Cerebellar nuclear complex (tissue), 1 donor: ENCODE data around the gene CRYBA2.

ENCODE experiments used
- DNase-seq, 2 experiments: peaks; one replicate each; lab custom pipeline; 2025; lab: John Stamatoyannopoulos, UW

Gene CRYBA2

DNA sequence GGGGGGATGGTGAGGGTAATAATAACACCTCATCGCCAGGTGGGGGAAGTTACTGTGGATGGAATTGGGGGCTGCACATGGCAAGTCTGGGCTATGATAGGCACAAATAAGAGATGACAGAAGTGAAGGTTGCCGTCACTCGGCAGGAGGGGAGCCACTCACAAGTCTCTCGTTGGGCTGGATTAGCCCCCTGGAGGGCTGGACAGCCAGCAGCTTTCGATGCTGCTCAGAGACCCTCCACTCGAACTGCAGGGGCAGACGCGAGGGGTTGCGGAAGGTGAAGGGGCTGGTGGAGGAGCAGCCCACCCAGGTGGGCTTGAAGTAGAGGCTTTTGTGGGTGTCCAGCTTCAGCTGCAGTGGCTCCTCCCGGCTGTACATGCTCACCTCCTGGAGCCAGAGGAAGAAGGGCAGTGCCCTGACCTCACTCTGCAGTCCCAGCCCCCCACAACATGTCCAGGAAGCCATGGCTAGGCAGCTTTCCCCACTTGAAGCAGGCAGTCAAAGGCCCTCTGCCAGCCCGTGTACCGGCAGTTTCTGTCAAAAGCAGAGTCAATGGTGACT is 29.9 kb upstream of the CRYBA2 start:
- DNase-seq: no peak

DNA sequence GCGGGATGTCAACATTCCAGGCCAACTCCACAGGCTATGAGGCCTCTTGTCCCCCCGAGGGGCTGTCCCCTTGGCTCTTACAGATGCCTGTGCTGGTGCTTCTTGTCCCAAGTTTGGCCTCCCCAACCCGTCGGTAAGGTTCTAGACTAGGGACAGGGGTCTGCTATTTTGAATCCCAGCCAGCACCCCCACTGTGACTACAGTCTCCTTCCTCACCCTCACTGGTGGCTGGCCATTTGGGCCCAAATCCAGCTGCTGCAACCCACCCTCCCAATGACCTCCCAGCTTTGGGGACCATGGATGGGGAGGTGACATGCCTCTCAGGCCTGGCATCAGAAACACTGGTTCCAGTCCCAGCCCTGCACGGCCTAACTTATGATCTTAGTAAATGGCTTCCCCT is 29.4 kb upstream of the CRYBA2 start:
- no peak for DNase-seq

DNA sequence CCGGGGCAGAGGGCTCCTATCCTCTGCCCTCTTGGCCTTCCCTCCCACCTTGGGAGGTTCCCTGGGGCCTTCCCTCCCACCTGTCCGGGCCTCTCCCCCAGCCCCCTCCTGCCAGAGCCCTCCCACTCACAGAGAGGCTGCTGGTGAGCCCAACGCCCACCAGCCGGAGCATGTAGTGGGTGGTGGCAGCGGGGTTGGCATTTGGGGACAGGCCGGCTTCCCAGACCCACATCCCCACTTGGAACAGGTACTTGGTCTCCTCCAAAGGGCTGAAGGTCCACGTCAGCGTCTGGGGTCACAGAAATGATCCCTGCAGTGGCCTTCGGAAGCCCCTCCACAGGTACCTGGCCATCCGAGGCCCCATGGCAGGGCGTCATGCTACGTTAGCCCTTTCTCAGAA is 28.8 kb upstream of the CRYBA2 start:
- DNase-seq: no peak

DNA sequence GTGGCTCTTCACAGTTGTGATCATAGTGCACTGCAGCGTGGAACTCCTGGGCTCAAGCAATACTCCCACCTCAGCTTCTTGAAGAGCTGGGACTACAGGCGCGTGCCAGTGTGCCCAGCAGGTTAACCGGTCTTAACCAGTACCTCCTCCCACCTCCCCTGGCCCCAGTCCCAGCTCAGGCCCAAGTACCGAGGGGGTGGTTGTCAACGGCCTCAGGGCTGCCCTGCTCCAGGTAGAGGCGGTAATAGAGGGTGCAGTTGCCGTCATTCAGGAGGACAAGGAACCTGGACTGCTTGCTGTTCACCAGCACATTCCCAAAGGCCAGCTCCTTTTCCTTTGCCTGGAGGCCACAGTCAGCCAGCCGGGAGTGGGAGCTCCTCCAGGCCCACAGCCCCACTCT is 28.4 kb upstream of the CRYBA2 start:
- no peak for DNase-seq

DNA sequence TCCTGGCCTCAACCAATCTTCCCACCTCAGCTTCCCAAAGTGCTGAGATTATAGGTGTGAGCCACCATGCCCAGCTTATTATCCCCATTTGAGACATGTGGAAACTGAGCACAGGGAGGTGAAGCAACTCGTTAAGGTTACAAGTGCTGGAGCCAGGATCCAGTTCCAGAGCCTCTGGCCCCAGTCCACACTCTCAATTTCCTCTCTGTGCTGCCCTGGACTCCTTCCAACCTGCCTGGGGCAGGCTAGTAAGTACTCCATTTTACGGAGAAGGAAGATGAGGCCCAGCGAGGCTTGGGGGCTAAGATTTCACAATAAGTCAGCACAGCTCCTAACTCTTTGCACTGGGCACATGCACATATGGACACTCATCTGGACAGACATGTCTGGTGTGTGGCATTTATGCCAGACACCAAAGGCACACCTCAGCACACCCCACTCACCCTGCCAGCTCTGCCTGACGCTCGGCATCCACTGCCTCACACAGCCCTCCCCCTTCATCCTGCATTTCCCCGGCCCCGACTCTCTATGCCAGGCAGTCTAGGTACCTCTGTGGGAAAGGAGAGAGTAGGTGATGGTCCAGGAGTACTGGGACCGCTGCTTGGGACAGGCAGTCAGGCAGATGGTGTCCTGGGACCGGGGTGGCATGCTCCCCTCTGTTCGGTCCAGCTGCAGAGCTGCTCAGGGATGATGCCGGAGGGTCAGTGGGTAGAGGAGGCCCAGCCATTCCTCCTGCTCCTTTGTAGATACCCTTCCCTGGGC is 27.6 kb upstream of the CRYBA2 start:
- DNase-seq: no peak

DNA sequence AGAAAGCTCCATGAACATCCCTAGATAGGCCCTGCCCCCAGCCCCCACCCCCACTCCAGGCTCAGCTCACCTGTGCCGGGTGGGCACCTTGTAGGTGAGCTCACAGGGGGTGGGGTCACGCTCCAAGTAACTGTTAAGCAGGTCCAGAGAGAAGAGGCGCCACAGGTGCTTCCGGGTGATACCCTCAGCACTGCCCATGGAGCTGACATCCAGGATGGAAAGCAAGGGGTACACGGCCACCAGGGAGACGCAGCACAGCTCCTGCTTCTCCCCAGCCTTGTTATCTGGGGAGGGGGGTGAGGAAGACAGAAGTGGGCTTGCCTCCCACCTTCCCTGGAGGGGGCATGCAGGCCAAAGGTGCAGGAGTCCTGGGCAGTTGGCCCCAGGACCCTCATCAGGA is 26.2 kb upstream of the CRYBA2 start:
- DNase-seq: no peak

DNA sequence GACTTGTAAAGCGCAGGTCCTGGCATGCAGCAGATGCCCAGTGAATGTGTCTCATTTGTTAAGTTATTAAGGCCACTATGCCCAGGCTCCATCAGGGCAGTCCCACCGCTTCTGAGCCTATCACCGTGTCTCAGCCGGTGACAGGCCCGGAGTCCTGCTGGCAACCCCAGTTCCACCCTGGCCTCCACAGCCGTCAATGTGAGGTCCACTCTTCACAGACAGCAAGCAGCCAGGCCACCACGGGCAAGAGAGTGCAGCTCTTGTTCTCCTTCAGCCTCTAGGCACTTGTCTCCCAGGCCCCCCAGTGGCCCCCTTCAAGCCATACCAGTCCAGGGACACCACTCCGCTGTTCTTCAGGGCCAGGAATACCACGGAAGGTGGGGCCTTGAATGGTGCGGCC is 25.5 kb upstream of the CRYBA2 start:
- DNase-seq: no peak

DNA sequence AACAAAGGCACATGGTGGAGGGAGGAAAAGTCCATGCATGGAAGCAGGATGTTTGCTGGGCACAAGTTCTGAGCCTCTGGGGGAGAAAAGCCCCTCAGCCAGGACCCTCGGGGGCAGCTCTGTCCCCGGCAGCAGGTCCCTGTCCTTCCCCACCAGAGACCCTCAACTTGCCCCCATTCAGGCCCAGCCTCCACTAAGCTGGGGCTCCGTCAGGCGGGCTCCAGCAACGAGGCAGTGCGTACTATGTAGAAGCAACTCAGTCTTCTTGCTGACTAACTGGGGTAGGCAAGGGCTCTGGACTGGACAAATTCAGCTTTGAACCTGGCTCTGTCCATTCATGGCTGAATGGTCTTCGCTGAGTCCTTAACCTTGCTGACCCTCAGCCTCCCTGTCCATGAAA is 25.1 kb upstream of the CRYBA2 start:
- DNase-seq: no peak

DNA sequence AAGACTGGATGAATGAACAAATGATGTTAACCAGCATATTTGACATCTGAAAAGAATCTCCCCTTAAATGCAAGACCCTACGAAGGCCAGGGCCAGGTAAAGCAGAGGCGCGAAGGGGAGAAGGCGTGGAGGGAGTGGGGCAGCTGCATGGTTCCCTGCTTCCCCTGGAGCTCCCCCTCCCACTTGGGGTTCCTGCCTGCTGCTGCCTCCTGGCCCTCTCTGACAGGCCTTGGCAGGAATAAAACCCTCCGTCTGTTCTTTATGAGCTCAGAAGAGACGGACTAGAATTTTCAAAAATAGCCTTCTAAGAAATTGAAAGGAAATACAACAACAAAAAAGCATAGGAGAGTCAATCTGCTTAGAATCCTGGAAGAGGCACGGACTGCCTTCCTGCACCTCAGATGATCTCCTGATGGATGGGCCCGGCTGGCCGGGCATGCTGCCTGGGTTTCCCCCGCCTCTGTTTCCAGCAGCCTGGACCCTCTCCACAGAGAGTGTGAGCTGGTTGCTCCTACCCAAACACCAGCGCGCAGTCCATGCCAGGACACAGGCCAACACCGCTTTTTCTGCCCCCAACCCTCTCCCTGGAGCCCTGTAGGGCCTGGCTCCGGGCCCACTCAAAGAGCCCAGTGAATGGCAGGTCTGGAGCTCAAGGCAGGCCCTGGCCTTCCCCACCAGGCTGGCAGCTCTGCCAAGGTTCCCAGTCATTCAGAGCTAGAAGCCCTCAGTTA is 24.1 kb upstream of the CRYBA2 start:
- DNase-seq: no peak

DNA sequence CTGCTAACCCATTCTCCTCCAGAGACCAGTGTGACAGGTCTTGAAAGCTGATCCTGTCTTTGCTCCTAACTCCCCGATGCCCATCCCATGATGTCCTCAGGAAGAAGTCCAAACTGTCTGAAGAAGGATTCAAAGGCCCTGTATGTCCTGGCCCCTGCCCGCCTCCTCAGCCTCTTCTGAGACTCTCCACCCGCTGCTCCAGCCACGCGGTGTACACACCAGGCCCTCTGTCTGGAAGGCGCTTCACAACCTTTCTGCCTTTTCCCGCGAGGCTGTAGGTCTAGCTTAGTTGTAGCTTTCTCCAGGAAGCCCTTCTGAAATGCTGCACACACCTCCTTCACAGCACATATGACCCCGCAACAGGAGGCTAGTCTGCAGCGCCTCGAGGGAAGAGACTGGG is 23.5 kb upstream of the CRYBA2 start:
- no peak for DNase-seq

DNA sequence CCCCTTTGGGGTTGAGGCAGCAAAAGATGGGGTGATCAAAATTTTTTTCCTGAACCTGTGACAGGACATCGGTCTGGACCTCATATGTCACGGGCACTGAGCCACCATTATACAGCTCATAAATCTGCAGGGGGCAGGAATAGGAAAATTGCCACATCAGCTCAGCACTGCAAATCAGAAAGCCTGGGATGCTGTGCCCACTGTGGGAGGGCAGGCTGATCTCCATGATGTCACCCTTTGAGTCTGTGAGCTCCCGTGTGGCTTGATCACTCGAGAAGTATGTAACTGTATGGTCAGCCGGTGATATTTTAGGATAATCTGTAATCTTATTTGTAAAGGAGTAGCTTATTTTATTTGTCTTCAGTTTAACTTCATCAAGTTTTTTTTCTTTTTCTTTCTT is 17.7 kb upstream of the CRYBA2 start:
- no peak for DNase-seq

DNA sequence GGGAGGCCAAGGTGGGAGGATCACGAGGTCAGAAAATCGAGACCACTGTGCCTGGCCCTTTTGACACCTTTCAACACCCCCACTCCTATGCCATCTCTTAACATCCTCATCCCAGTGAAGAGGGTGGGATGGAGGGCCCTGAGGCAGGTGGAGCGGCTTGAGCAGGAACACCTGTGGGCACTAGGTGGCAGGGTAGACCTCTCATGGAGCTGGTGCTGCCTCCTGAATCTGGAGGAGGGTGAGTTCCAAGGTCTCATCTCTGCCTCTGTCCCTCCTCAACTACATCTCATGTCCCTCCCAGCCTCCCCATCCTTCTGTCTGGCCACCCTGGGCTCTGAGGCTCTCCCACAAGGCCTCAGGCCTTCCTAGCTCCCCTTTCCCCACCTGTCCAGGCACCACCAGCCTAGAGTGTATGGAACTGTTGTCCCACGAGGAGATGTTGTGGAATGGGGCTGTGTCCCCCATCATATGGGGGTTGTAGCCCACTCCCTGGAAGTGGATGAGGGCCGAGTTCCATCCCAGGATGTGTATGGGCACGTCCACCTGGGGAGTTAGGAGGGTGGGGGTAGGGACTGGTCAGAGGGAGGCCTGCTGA is 17.0 kb upstream of the CRYBA2 start:
- no peak for DNase-seq

DNA sequence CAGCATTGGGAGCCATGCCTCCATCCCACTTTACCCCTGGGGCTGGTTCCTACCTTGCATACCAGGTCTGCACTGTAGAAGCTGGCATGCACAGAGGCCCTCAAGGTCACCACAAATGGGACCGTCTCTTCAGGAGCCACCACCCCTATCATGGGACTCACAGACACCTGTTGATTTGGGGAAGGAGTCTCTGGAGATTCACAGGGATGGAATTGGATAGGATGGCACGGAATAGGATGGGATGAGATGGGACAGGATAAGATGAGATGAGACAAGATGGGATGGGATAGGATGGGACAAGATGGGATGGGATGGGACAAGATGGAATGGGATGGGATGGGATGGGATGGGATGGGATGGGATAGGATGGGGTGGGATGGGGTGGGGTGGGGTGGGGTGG is 16.1 kb upstream of the CRYBA2 start:
- DNase-seq: no peak

DNA sequence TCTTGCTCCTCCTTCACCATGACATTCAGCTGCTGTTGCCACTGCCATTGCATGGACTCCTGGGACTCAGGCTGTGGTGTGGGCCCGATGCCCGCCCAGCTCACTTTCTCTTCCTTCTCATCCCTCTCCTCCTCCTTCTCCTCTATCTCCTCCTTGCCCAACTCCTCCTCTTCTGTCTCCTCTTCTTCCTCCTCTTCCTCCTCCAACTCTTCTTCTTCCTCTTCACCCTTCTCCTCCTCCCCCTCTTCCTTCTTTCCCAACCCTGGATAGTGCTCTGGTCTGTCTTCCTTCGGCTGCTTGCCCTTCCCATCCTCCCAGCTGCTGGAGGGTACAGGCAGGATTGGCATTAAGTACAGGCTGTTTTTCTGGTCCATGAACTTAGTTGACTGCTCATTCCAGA is 10.8 kb upstream of the CRYBA2 start:
- DNase-seq: no peak

DNA sequence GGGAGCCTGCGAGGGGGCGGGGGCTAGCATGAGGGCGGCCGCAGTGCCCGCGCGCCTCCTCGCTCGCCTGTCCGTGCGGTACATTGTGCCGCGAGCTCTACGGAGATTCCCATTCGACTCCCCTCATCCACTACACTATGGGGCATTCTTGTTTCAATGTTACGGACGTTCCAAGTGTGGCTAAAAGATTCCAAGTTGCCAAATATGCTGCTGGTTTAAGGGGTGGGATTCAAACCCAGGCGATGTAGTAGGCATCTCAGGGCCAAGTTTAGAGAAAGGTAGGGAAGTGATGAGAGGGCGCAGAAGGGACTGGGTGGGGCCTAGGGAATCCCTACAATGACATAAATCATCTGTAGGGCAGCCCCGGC is 10.0 kb upstream of the CRYBA2 start:
- DNase-seq: no peak

DNA sequence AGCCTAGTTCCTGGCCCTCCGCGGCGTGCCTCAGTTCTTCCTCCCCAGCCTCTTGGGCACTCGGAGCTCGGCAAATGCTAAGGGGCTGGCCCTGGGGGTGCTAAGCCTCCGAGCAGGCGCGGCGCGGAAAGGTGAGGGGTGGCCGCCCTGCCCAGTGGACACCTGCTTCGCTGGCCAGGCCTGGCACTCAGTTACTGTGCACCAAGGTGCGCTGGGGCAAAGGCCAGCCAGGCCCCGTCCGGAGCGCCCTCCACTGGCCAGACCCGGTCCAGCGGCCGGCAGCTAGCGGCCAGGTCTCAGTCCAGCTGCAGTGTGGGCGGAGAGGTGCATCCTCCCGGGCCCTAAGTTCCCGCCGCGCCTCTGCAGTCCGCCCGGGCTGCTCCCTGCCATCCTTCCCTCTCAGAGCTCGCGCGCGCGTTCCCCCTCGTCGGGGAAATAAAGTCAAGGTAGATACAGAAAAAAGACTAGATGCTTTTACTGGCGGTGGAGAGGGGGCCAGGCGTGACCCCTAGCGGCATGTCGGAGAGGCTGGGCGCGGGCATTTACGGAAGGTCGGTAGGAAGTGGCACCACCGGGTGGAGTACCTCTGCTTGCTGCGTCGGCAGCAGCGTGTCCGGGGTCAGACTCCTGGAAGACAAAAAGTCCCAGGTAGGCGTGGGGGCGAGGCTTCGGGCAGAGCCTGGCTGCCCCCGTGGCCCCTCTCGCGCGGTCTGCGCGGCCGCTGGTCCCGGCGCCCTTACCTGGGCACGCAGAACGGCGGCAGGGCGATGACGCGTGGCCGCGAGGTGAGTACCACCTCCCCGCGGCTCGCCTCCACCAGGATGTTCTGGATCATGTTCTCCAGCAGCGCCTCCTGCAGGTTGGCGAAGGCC is 9.4 kb upstream of the CRYBA2 start:
- DNase-seq: no peak

DNA sequence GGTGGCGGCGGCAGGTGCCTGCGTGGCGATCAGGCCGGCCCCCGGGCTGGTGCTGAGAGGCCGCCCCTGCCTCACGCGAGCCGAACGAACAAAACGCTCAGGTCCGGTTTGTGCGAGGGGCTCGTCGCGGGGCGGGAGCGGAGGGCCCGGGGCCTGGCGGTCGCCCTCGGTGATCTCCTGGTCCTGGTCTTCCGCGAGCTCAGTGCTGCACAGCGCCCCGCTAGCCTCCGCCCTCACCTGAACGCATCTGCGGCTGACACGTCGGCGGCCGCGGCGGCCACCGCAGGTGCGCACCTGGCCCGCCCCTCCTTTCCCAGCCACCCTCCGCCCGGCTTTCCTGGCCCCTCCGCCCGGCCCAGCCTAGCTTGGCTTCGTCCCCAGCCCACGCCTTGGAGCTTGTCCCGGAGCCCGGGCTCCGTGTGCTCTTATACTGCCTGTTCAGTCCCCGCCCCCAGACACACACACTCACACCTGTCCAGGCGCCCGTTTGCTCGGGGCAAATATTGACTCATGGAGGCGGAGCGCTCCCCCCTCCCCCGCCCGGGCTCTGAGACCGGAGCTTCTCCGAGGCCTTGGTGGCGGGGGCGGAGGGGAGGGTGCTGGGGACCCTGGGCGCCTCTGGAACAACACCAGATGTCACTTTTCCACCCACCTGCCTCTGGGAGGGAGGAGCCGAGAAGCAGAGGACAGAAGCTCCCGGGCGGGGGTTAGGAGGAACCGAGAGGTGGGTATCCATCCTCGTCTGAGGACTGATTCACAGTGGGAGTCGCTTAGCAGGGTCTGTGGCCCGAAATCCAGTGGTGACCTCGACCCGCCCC is 8.6 kb upstream of the CRYBA2 start:
- DNase-seq: no peak

DNA sequence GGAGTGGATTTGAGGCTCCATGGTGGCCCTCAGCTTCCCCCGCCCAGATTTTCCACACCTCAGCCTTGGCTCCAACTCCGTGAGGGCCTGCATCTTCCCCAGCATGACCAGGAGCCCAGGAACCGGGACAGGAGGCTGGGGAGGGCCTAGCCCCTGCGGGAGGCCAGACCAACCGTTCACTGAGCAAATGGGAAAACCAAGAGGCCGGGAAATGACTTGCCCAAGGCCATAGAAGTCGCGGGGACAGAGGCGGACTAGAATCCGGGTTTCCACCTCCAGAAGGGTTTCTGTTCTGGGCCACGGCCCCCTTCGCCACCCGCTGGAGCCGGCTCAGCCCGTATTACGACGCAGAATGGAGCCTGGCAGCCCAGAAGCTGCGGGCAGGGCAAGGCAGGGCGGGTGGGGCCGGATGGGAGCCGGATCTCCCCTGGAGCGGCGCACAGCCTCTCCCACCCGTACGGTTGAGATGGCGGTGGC is 7.9 kb upstream of the CRYBA2 start:
- DNase-seq: no peak

DNA sequence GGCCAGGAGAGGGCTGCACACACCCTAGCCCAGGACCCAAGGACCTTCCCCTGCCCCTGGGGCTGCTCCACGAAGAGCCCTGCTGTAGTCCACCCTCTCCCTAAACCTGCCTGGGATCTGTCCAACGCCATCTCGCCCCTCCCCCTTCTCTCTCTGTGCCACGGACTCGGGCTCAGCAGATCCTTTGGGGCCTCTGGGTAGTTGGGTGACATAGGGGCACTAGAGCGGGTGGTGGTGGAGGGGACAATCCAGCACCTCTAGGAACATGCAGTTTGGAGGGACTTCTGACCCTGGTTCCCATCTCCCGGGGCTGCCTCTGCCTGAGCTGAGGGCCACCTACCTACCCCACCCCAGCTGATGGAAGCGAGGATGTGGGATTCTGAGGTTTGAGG is 7.3 kb upstream of the CRYBA2 start:
- DNase-seq: no peak

DNA sequence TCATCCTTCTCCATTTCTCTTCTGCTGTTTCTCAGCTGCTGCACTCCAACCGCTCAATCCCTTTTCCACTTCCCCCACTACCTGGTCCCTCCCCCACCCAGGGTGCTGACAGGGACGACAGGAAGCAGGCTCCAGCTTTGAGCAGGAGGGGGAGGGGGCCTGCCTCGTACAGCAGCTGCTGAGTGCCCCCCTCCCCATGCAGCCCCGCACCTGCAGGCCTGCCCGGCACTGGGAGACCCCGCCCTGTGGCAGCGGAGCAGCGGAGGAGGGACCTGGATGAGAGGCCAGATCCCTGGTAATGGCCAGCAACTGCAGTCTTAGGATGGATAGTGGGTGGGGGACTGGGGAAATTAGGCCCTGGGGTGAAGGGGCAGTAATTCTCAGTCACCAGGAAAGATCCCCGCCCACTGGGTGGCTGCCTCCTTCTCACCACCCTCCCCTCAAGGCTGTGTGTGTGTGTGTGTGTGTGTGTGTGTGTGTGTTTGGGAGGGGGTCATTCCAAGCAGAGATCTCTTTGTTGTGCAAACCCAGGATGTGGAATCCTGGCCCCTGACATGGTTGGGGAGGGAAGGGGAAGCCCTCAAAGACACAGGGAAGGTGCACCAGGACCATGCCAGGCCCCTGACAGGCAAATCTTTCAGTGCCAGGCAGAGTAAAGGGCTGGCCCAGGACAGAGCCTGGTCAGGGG is 6.8 kb upstream of the CRYBA2 start:
- DNase-seq: no peak
